WTC11 (cell line): Measurements from ENCODE around the gene TRAPPC8.

ENCODE experiments used
- CTCF ChIP-seq: fragments of 200-600 bp; IDR thresholded peaks from 2 replicates; pipeline ENCODE4 v1.8.0; 2022; ENCODE audit warnings: antibody characterized with exemption
- E2F1 ChIP-seq: sonication (generic); formaldehyde crosslinking; IDR thresholded peaks from 2 replicates; pipeline ENCODE4 v1.8.0; 2022; ENCODE audit warnings: mild to moderate bottlenecking, missing genetic modification reagents
- E2F5 ChIP-seq: sonication (generic); formaldehyde crosslinking; IDR thresholded peaks from 2 replicates; pipeline ENCODE4 v1.8.1; 2022; ENCODE audit warnings: mild to moderate bottlenecking, moderate library complexity, missing genetic modification reagents
- ELF4 ChIP-seq: sonication (generic); formaldehyde crosslinking; IDR thresholded peaks from 2 replicates; pipeline ENCODE4 v1.8.1; 2022; ENCODE audit warnings: low read depth, mild to moderate bottlenecking, moderate library complexity, missing genetic modification reagents
- ESRRA ChIP-seq: sonication (generic); formaldehyde crosslinking; IDR thresholded peaks from 2 replicates; pipeline ENCODE4 v1.8.1; 2022; ENCODE audit warnings: mild to moderate bottlenecking, missing genetic modification reagents, borderline replicate concordance
- FOXJ3 ChIP-seq: sonication (generic); formaldehyde crosslinking; IDR thresholded peaks from 2 replicates; pipeline ENCODE4 v1.9.0; 2021; ENCODE audit warnings: missing genetic modification reagents, mild to moderate bottlenecking, borderline replicate concordance
- FOXK1 ChIP-seq: sonication (generic); formaldehyde crosslinking; IDR thresholded peaks from 2 replicates; pipeline ENCODE4 v1.8.0; 2022; ENCODE audit warnings: mild to moderate bottlenecking, moderate library complexity, missing genetic modification reagents
- NFYB ChIP-seq: sonication (generic); formaldehyde crosslinking; conservative IDR thresholded peaks from 2 replicates; pipeline ENCODE4 v1.8.0; 2022; ENCODE audit warnings: low read depth, missing genetic modification reagents
- RORB ChIP-seq: fragments of 250-450 bp; sonication (Bioruptor Pico); IDR thresholded peaks from 2 replicates; pipeline ENCODE4 v1.9.0; 2021; ENCODE audit warnings: mild to moderate bottlenecking
- TCF7 ChIP-seq: sonication (generic); formaldehyde crosslinking; IDR thresholded peaks from 2 replicates; pipeline ENCODE4 v1.8.0; 2022; ENCODE audit warnings: mild to moderate bottlenecking, low read depth, missing genetic modification reagents, moderate library complexity
- USF1 ChIP-seq: sonication (generic); formaldehyde crosslinking; IDR thresholded peaks from 2 replicates; pipeline ENCODE4 v1.8.0; 2022; ENCODE audit warnings: mild to moderate bottlenecking, missing genetic modification reagents
- ZNF317 ChIP-seq: sonication (generic); formaldehyde crosslinking; IDR thresholded peaks from 2 replicates; pipeline ENCODE4 v1.8.1; 2023; ENCODE audit warnings: low read depth, mild to moderate bottlenecking, moderate library complexity, missing genetic modification reagents, borderline replicate concordance

GRCh38 chr18:31835528-31836133 is 107.3 kb downstream of the TRAPPC8 start:
- no peak for TF ChIP-seq CTCF
- TF ChIP-seq USF1 = no peak
- TF ChIP-seq FOXK1 (CRISPR knock-in tag) = no peak
- no peak for TF ChIP-seq ELF4 (CRISPR knock-in tag)
- TF ChIP-seq RORB (CRISPR knock-in tag) = no peak
- no peak for TF ChIP-seq FOXJ3 (CRISPR knock-in tag)
- TF ChIP-seq ZNF317 (CRISPR knock-in tag) = no peak
- TF ChIP-seq E2F5 = no peak
- TF ChIP-seq ESRRA = no peak
- TF ChIP-seq E2F1 (CRISPR knock-in tag) = no peak
- TF ChIP-seq NFYB (CRISPR knock-in tag) = no peak
- TF ChIP-seq TCF7 (CRISPR knock-in tag) = no peak
